GM21529 (cell line): Measurements from ENCODE around the gene RGS3.
"Not testable (repeated sequence)": the region's sequence is repeated elsewhere in the genome, so short reads cannot be mapped to it uniquely, and the experiment has no call there.

Source experiments
- ATAC-seq: cut with Tn5 transposase; IDR thresholded peaks from one replicate; pipeline ENCODE4 v1.9.1; 2021; ENCODE audit not compliant: unreplicated experiment

Gene RGS3

GRCh38 chr9:113463418-113464285, at the start of gene RGS3:
Gene RGS3, plus strand, starts transcription at chr9:113463727. Its CDS starts 76 bp downstream, at chr9:113463803.
- no peak for ATAC-seq

DNA sequence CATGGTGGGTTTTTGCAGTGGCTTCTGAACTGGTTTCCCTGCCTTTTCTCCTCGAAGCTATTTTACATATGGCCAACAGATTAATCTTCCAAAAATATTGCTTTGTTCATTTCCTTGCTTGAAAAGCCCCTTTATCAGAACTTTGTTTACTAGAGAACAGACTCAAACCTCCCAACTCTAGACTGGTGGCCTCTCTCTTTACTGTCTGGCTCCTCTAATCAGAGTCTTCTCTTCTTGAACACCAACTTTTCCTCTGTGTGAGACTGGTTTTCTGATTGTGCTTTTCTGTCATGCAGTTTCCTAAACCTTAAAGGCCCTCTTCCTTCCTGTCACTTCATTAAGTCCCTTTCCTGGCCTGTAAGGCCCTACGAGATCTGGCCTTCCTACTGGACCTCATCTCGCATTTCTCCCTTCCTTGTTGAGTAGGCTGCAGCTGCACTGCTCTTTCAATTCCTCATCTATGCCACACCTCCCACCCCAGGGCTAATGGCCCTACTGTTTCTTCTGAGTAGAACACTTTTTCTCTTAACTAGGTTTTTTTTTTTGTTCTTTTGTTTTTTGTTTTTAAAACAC, 47.3 kb upstream of the RGS3 start:
- peak; percentile 99 for ATAC-seq

GRCh38 chr9:113417370-113417769, 46.2 kb upstream of the RGS3 start:
- no peak for ATAC-seq

GRCh38 chr9:113421726-113422125, 41.8 kb upstream of the RGS3 start:
- ATAC-seq = no peak

GRCh38 chr9:113425072-113425471, 38.5 kb upstream of the RGS3 start:
- ATAC-seq = no peak

GRCh38 chr9:113426701-113427100, 36.8 kb upstream of the RGS3 start:
- ATAC-seq = no peak

DNA sequence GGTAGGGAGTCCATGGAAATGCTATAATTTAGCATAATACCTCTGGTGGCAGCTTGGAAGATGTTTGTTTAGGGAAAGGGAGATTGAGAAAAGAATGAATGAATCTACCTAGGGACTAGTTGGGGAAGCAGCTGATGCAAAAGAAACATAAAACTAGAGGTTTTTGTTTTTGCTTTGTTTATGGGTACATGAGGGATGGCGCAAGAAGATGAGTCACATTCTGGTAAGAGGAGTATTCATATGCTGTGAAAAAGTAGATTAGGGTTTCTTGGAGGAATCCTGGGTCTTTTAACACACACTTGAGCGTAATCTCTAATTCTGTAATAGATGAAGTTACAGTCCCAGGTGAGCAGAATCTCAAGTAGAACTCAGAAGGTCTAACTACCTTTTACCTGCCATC, 35.9 kb upstream of the RGS3 start:
- no peak for ATAC-seq

- ATAC-seq = no peak
These were observed 35.4 kb upstream of the RGS3 start for GRCh38 chr9:113428062-113428615.

GRCh38 chr9:113431191-113431590, 32.3 kb upstream of the RGS3 start:
- ATAC-seq = no peak

GRCh38 chr9:113436728-113437515, 26.6 kb upstream of the RGS3 start:
- ATAC-seq = no peak

DNA sequence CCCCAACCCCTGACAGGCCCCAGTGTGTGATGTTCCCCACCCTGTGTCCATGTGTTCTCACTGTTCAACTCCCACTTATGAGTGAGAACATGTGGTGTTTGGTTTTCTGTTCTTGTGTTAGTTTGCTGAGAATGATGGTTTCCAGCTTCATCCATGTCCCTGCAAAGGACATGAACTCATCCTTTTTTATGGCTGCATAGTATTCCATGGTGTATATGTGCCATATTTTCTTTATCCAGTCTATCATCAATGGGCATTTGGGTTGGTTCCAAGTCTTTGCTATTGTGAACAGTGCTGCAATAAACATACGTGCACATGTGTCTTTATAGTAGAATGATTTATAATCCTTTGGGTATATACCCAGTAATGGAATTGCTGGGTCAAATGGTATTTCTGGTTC, 25.8 kb upstream of the RGS3 start:
- ATAC-seq = not testable (repeated sequence)

GRCh38 chr9:113444736-113445135, 18.8 kb upstream of the RGS3 start:
- ATAC-seq = no peak

DNA sequence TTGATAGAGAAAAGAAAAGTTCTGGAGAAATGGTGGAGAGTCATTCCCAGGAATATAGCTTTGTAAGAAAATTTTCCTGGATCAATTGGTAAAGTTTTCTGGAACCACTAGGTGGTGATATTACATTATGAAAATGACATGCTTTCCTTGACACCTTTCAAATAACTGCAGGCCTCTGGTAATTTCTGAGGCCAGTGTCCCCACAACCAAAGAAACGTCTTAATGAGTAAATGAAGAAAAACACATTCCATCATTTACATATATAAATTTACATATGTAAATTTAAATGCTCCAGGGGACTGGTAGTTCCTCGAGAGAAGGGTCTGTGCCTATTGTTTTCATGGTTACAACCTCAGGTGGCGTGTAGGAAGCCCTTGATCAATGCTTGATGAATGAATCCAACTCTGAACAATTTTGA, 17.2 kb upstream of the RGS3 start:
- no peak for ATAC-seq

- ATAC-seq = no peak
These were observed 14.2 kb upstream of the RGS3 start for GRCh38 chr9:113449376-113449775.

GRCh38 chr9:113452113-113452605, 11.4 kb upstream of the RGS3 start:
- ATAC-seq = no peak

DNA sequence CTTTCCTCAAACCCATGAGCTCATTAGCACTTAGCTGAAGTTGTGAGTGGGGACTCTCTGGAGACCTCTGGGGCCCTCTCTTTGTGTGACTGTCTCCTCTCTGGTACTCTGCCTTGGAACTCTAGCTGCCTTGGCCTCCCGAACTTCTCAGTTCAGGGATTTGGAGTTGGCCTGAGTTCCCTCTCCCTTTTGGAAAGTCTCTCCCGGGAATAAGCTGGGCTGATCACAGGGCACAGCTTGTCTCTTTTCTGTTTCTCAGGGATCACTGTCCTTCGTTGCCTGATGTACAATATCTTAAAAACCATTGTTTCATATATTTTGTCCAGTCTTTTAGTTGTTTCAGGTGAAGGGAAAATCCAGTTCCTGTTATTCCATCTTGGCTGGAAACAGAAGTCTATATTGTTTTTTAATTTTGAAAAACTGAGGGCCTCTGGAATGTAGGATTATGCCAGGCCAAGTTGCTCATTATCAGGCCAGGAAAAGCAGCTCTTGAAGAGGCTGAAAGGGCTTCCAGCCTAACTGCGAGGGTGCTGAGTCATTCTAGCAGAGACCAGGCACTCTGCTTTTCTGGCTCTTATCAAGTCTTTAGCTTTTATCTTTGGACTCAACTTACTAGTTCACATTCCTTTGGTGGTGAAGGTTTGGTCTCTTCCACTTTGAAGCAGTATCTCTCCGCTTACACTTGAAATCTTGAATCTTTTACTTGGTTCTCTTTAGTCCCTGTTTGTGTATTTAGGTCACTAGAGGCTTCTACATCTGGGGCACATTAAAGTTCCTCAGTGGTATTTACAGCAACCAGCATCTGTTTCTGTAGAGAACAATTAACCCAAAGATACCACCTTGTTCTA, 8.4 kb upstream of the RGS3 start:
- ATAC-seq = no peak

- no peak for ATAC-seq
These were observed 7.3 kb upstream of the RGS3 start for GRCh38 chr9:113456235-113456634.

GRCh38 chr9:113461285-113461684, 2.2 kb upstream of the RGS3 start:
- no peak for ATAC-seq

GRCh38 chr9:113461943-113462342, 1.6 kb upstream of the RGS3 start:
- no peak for ATAC-seq

DNA sequence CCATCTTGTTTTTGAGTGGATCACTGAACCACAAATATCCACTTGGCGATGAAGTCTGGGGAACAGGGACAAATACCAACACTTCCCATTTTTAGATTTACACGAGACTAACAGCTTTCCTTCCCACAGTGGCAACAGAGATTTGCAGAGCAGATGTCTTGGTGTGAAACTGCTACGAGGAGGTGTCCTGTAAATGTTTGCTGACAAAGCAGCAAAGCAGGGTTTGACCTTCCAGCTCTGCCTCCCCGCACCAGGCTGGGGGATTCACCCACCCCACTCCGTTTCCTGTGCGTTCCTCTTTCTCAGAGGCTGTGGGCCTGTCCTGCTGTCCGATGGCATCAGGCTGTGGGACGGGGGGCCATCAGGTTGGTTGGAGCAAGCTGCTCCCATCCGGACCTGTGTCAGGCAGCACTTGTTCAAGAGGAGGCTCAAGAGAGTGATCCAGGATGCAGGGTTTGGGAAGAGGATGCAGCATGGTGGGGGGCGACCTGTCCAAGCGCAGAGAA, 693 bp upstream of the RGS3 start:
- no peak for ATAC-seq
